Smooth muscle cell (in vitro differentiated cells): ENCODE results near the gene GRWD1. TPM values are rescaled to one million over a fixed set of nuclear protein-coding genes. Genes with fewer than 3 reads are reported as not detected.

Experiments
- DNase-seq: peaks from one replicate; lab custom pipeline; 2025; ENCODE audit not compliant: unreplicated experiment; lab: John Stamatoyannopoulos, UW
- H2AFZ ChIP-seq: fragments of 200-600 bp; sonication (generic); 2 replicates; pipeline ENCODE4 v1.6.0; 2016; ENCODE audit warnings: antibody characterized with exemption, low read depth, mild to moderate bottlenecking
- H3F3A ChIP-seq: fragments of 200-600 bp; sonication (generic); 2 replicates; pipeline ENCODE4 v1.6.0; 2017; ENCODE audit warnings: antibody characterized with exemption, low read depth
- H3K27ac ChIP-seq: fragments of 200-600 bp; sonication (generic); 2 replicates; pipeline ENCODE4 v1.5.1; 2016; ENCODE audit warnings: low read depth, mild to moderate bottlenecking
- H3K27me3 ChIP-seq: fragments of 200-600 bp; sonication (generic); 2 replicates; pipeline ENCODE4 v1.6.1; 2016; ENCODE audit warnings: low read depth, mild to moderate bottlenecking
- H3K36me3 ChIP-seq: fragments of 200-600 bp; sonication (generic); 2 replicates; pipeline ENCODE4 v1.5.1; 2016; ENCODE audit warnings: low read depth
- H3K4me1 ChIP-seq: fragments of 200-600 bp; sonication (generic); 2 replicates; pipeline ENCODE4 v1.5.1; 2016; ENCODE audit warnings: low read depth
- H3K4me2 ChIP-seq: fragments of 200-600 bp; sonication (generic); 2 replicates; pipeline ENCODE4 v1.6.0; 2016; ENCODE audit warnings: mild to moderate bottlenecking
- H3K4me3 ChIP-seq: fragments of 200-600 bp; sonication (generic); 2 replicates; pipeline ENCODE4 v1.5.1; 2016; ENCODE audit warnings: mild to moderate bottlenecking
- H3K79me2 ChIP-seq: fragments of 200-600 bp; sonication (generic); 2 replicates; pipeline ENCODE4 v1.6.0; 2016; ENCODE audit warnings: low read depth, mild to moderate bottlenecking
- H3K9ac ChIP-seq: fragments of 200-600 bp; sonication (generic); 2 replicates; pipeline ENCODE4 v1.6.0; 2016; ENCODE audit warnings: low read depth
- H3K9me3 ChIP-seq: fragments of 200-600 bp; sonication (generic); replicated peaks from 2 replicates; pipeline ENCODE4 v1.5.1; 2016; ENCODE audit warnings: low read depth
- H4K20me1 ChIP-seq: fragments of 200-600 bp; sonication (generic); 2 replicates; pipeline ENCODE4 v1.6.0; 2016; ENCODE audit warnings: low read depth
- WGBS: methylation state at CpG from one replicate; pipeline ENCODE4 v1.1.7; 2016; ENCODE audit warnings: low lambda C conversion rate; 5-methylcytosine and 5-hydroxymethylcytosine counted together
- polyA plus RNA-seq: library from polyadenylated mRNA; unstranded; fragments of >200 nt; fragmentation: Nextera tagmentation; extraction: Ambion mirVana; gene quantifications from 2 replicates; pipeline ENCODE4 v1.2.1, GENCODE V29; 2016
- total RNA-seq: library from RNA; depleted of rRNA; stranded (reverse); fragments of >200 nt; gene quantifications from 2 replicates; pipeline ENCODE4 v1.2.3, GENCODE V29; 2014
- TF ChIP-seq, protein P1 (sequence below): fragments of 200-600 bp; sonication (generic); IDR thresholded peaks from 2 replicates; pipeline ENCODE4 v1.5.1; 2017; ENCODE audit warnings: borderline replicate concordance, mild to moderate bottlenecking, antibody characterized with exemption; ENCODE audit not compliant: insufficient read depth, poor library complexity, severe bottlenecking

Gene GRWD1
- total and polyA plus RNA-seq, 2 experiments from 2014 or later = 22.1 to 23.6 TPM

DNA sequence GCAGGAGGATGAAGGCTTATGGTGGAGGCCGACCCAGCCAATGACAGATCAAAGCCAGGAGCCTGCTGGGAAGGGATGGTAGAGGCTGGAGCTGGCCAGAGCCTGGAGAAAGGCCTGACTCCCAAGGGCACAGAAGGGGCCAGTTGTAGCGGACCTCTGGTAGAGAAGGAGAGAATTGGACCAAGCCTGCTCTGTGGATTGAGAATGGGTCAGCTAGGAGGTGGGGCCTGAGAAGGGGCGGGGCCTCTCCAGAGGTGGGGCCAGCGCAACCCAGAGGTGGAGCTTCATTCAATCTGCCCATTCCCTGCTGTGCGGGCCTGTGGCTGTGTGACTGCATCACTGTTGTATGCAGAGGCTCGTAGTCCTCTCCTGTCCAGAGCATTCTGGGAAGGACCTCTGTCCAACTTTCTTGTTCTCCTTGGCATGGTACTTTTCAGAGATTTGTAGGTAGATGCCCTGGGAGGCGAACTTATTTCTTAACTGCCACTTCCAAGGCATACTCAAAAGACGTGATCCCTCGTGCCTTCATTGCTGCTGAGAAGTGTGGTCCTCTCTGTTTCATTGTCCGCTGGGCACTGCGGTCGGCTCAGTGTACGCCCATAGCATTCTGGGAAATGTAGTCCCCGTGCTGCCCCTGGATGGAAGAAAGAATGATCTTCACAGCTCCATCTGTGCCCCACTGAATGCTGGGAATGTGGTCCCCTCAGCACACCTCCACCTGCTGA lies 45.6 kb upstream of the GRWD1 start:
- 38% methylated on average over 13 of the region's 14 CpGs for WGBS
- Histone ChIP-seq H3K9ac (no peak overlapping the region), H3K4me1 (peaks cover 13% of the 10 kb centered on the region), H3F3A (peaks cover 14% of the 10 kb centered on the region), H4K20me1 (peaks cover 7% of the 10 kb centered on the region), H3K36me3 (no peaks in the 10 kb centered on the region), H3K4me2 (peak overlapping the region; percentile 82), H3K79me2 (no peaks in the 10 kb centered on the region), H3K27me3 (no peaks in the 10 kb centered on the region), H3K27ac (peak overlapping the region; percentile 76), H3K9me3 (no peaks in the 10 kb centered on the region), H3K4me3 (peak overlapping the region; percentile 40), H2AFZ (peak overlapping the region; percentile 87)
- DNase-seq = no peak
- TF ChIP-seq, protein P1, sequence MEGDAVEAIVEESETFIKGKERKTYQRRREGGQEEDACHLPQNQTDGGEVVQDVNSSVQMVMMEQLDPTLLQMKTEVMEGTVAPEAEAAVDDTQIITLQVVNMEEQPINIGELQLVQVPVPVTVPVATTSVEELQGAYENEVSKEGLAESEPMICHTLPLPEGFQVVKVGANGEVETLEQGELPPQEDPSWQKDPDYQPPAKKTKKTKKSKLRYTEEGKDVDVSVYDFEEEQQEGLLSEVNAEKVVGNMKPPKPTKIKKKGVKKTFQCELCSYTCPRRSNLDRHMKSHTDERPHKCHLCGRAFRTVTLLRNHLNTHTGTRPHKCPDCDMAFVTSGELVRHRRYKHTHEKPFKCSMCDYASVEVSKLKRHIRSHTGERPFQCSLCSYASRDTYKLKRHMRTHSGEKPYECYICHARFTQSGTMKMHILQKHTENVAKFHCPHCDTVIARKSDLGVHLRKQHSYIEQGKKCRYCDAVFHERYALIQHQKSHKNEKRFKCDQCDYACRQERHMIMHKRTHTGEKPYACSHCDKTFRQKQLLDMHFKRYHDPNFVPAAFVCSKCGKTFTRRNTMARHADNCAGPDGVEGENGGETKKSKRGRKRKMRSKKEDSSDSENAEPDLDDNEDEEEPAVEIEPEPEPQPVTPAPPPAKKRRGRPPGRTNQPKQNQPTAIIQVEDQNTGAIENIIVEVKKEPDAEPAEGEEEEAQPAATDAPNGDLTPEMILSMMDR = no peak

DNA sequence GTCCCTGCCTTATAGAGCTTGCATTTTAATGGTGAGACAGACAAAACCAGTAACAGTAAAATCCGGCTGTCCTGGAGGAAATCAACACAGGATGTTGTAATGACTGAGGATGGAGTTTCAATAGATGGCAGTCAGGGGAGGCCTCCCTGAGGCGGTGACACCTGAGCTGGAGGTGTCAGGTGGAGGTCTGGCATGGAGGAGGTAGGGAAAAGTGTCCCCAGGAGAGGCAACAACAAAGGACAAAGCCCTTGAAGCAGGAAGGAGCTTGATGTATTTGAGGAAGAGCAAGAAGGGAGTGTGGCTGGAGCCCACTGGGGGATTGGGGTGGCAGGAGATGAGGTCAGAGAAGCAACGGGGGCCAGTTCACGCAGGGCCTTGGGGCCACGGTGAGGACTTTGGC lies 44.5 kb upstream of the GRWD1 start:
- no peak for DNase-seq
- H3K36me3 ChIP-seq = no peaks in the 10 kb centered on the region
- peaks cover 7% of the 10 kb centered on the region for H4K20me1 ChIP-seq
- no peaks in the 10 kb centered on the region for H3K9me3 ChIP-seq
- no peaks in the 10 kb centered on the region for H3K27me3 ChIP-seq
- H3K4me1 ChIP-seq = peaks cover 4% of the 10 kb centered on the region
- no peak overlapping the region for H3K9ac ChIP-seq
- 87% methylated on average over 5 of the region's 5 CpGs for WGBS
- H3K79me2 ChIP-seq = no peaks in the 10 kb centered on the region
- H3F3A ChIP-seq = peaks cover 14% of the 10 kb centered on the region
- TF ChIP-seq, protein P1 = no peak
- H2AFZ ChIP-seq = no peak overlapping the region
- H3K4me2 ChIP-seq = no peak overlapping the region
- no peak overlapping the region for H3K27ac ChIP-seq
- no peak overlapping the region for H3K4me3 ChIP-seq

DNA sequence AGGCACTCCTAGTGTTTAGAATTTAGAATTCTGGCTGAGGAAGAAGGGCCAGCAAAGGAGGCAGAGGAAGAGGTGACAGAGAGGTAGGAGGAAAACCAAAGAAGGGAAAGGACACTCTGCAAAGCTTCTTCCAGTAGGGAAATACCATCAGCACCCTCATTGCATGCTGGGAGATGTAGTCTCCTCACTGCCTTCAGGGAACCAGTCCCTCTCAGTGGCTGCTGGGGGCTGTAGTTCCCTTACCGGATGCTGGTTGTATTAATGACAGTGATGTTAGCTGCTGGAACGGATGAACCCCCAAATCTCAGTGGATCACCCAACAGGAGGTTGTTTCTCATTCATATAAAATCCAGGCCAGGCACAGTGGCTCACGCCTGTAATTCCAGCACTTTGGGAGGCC lies 42.2 kb upstream of the GRWD1 start:
- Histone ChIP-seq H3K4me2 (no peak overlapping the region), H2AFZ (no peak overlapping the region), H3K27me3 (no peaks in the 10 kb centered on the region), H3K9ac (no peak overlapping the region), H4K20me1 (peaks cover 7% of the 10 kb centered on the region), H3K9me3 (no peaks in the 10 kb centered on the region), H3K4me3 (no peak overlapping the region), H3K27ac (no peak overlapping the region), H3K4me1 (no peaks in the 10 kb centered on the region), H3K79me2 (peaks cover 14% of the 10 kb centered on the region), H3K36me3 (no peaks in the 10 kb centered on the region), H3F3A (peaks cover 7% of the 10 kb centered on the region)
- TF ChIP-seq, protein P1 = no peak
- DNase-seq = no peak
- WGBS = 48% methylated on average over 3 of the region's 3 CpGs
